IPS-18c (cell line): ENCODE measurements around the gene MEOX2.

Experiments used
- H3K4me3 ChIP-seq: 2 replicates; pipeline ENCODE4 v1.7.0; 2013; ENCODE audit warnings: low read depth, mild to moderate bottlenecking, low read length, moderate library complexity; ENCODE audit not compliant: insufficient read depth
- H3K9me3 ChIP-seq: one replicate; pipeline ENCODE4 v1.6.1; 2013; ENCODE audit warnings: mild to moderate bottlenecking, low read length, moderate library complexity; ENCODE audit not compliant: control insufficient read depth, insufficient read depth

Gene MEOX2

GRCh38 chr7:15684111-15684800, 2.2 kb downstream of the MEOX2 start:
- Histone ChIP-seq H3K4me3 (no peak overlapping the region), H3K9me3 (no peaks in the 10 kb centered on the region)

GRCh38 chr7:15682751-15683245, 3.7 kb downstream of the MEOX2 start:
- Histone ChIP-seq H3K4me3 (no peak overlapping the region), H3K9me3 (no peaks in the 10 kb centered on the region)

- no peak overlapping the region for H3K4me3 ChIP-seq
- no peaks in the 10 kb centered on the region for H3K9me3 ChIP-seq
These were observed 4.4 kb downstream of the MEOX2 start for GRCh38 chr7:15682111-15682510.

GRCh38 chr7:15681631-15682030, 4.9 kb downstream of the MEOX2 start:
- Histone ChIP-seq H3K4me3 (no peak overlapping the region), H3K9me3 (no peaks in the 10 kb centered on the region)

GRCh38 chr7:15681186-15681585, 5.3 kb downstream of the MEOX2 start:
- no peak overlapping the region for H3K4me3 ChIP-seq
- no peaks in the 10 kb centered on the region for H3K9me3 ChIP-seq

GRCh38 chr7:15680446-15680845, 6.0 kb downstream of the MEOX2 start:
- H3K4me3 ChIP-seq, result no peak overlapping the region
- H3K9me3 ChIP-seq, result no peaks in the 10 kb centered on the region

- no peaks in the 10 kb centered on the region for H3K9me3 ChIP-seq
- no peak overlapping the region for H3K4me3 ChIP-seq
These were observed 7.2 kb downstream of the MEOX2 start for GRCh38 chr7:15679306-15679705.

- H3K4me3 ChIP-seq, result no peak overlapping the region
- H3K9me3 ChIP-seq, result no peaks in the 10 kb centered on the region
These were observed 7.8 kb downstream of the MEOX2 start for GRCh38 chr7:15678653-15679052.

GRCh38 chr7:15675379-15675778, 11.1 kb downstream of the MEOX2 start:
- H3K4me3 ChIP-seq, result no peak overlapping the region

GRCh38 chr7:15674586-15674985, 11.9 kb downstream of the MEOX2 start:
- Histone ChIP-seq H3K9me3 (no peaks in the 10 kb centered on the region), H3K4me3 (no peak overlapping the region)

More at GRCh38 chr7:15675379-15675778, 11.1 kb downstream of the MEOX2 start:
- no peaks in the 10 kb centered on the region for H3K9me3 ChIP-seq

- no peak overlapping the region for H3K4me3 ChIP-seq
- H3K9me3 ChIP-seq, result no peaks in the 10 kb centered on the region
These were observed 16.9 kb downstream of the MEOX2 start for GRCh38 chr7:15669443-15670090.

GRCh38 chr7:15667991-15668390, 18.5 kb downstream of the MEOX2 start:
- Histone ChIP-seq H3K4me3 (no peak overlapping the region), H3K9me3 (no peaks in the 10 kb centered on the region)

- H3K9me3 ChIP-seq, result no peaks in the 10 kb centered on the region
These were observed 24.0 kb downstream of the MEOX2 start for GRCh38 chr7:15662451-15662850.

GRCh38 chr7:15658247-15658646, 28.2 kb downstream of the MEOX2 start:
- Histone ChIP-seq H3K4me3 (no peak overlapping the region), H3K9me3 (no peaks in the 10 kb centered on the region)

More at GRCh38 chr7:15662451-15662850, 24.0 kb downstream of the MEOX2 start:
- H3K4me3 ChIP-seq, result no peak overlapping the region

GRCh38 chr7:15652776-15653290, 33.6 kb downstream of the MEOX2 start:
- no peaks in the 10 kb centered on the region for H3K9me3 ChIP-seq
- no peak overlapping the region for H3K4me3 ChIP-seq

- no peak overlapping the region for H3K4me3 ChIP-seq
- H3K9me3 ChIP-seq, result no peaks in the 10 kb centered on the region
These were observed 34.8 kb downstream of the MEOX2 start for GRCh38 chr7:15651693-15652092.

- no peak overlapping the region for H3K4me3 ChIP-seq
- no peaks in the 10 kb centered on the region for H3K9me3 ChIP-seq
These were observed 35.7 kb downstream of the MEOX2 start for GRCh38 chr7:15650787-15651186.

GRCh38 chr7:15648461-15648961, 38.0 kb downstream of the MEOX2 start:
- Histone ChIP-seq H3K4me3 (no peak overlapping the region), H3K9me3 (no peaks in the 10 kb centered on the region)
